GM19452 (cell line): Measurements from ENCODE around the gene RAB19.
"Not testable (repeated sequence)": the region's sequence is repeated elsewhere in the genome, so short reads cannot be mapped to it uniquely, and the experiment has no call there.

Experiments used
- ATAC-seq: cut with Tn5 transposase; IDR thresholded peaks from one replicate; pipeline ENCODE4 v1.9.1; 2021; ENCODE audit not compliant: unreplicated experiment

RAB19 gene

GRCh38 chr7:140400381-140400780, 3.5 kb upstream of the RAB19 start:
- no peak for ATAC-seq

GRCh38 chr7:140402178-140402835, 1.6 kb upstream of the RAB19 start:
- no peak for ATAC-seq

- ATAC-seq: no peak
Measured at GRCh38 chr7:140404565-140405065, 757 bp downstream of the RAB19 start.

GRCh38 chr7:140415361-140415760, 11.5 kb downstream of the RAB19 start:
- ATAC-seq: no peak

GRCh38 chr7:140415816-140416215, 12.0 kb downstream of the RAB19 start:
- ATAC-seq: not testable (repeated sequence)

- no peak for ATAC-seq
Measured at GRCh38 chr7:140416560-140416959, 12.7 kb downstream of the RAB19 start.

- ATAC-seq: no peak
Measured at GRCh38 chr7:140417456-140418155, 13.7 kb downstream of the RAB19 start.

GRCh38 chr7:140418156-140418472, 14.3 kb downstream of the RAB19 start:
- not testable (repeated sequence) for ATAC-seq

GRCh38 chr7:140418653-140419052, 14.8 kb downstream of the RAB19 start:
- no peak for ATAC-seq

GRCh38 chr7:140421521-140421920, 17.7 kb downstream of the RAB19 start:
- ATAC-seq: no peak

GRCh38 chr7:140423501-140423900, 19.6 kb downstream of the RAB19 start:
- ATAC-seq: no peak

- ATAC-seq: no peak
Measured at GRCh38 chr7:140425718-140426117, 21.9 kb downstream of the RAB19 start.

GRCh38 chr7:140426130-140426529, 22.3 kb downstream of the RAB19 start:
- ATAC-seq: no peak

- ATAC-seq: no peak
Measured at GRCh38 chr7:140433396-140433795, 29.5 kb downstream of the RAB19 start.

GRCh38 chr7:140435252-140435895, 31.5 kb downstream of the RAB19 start:
- no peak for ATAC-seq

- no peak for ATAC-seq
Measured at GRCh38 chr7:140439359-140439758, 35.5 kb downstream of the RAB19 start.

- ATAC-seq: no peak
Measured at GRCh38 chr7:140440593-140440992, 36.7 kb downstream of the RAB19 start.

GRCh38 chr7:140441519-140441918, 37.7 kb downstream of the RAB19 start:
- ATAC-seq: no peak

- ATAC-seq: no peak
Measured at GRCh38 chr7:140446467-140446866, 42.6 kb downstream of the RAB19 start.

GRCh38 chr7:140447841-140448240, 44.0 kb downstream of the RAB19 start:
- ATAC-seq: no peak

GRCh38 chr7:140448781-140449480, 45.1 kb downstream of the RAB19 start:
- ATAC-seq: no peak

GRCh38 chr7:140451716-140452115, 47.9 kb downstream of the RAB19 start:
- ATAC-seq: no peak
